ENCODE measurements around the gene MVB12B. TPM values are rescaled to one million over a fixed set of nuclear protein-coding genes. Genes with fewer than 3 reads are reported as not detected.

Gene MVB12B
- total and polyA plus RNA-seq, 2 of the 13 experiments (the other 11 are each of a cell fraction or from before 2014, with no cell fraction given), result 12.1 to 30.1 TPM

- no peak overlapping the region for H3K4me3 ChIP-seq (replicated peaks in 1 of 3; ENCODE audit: insufficient read depth in 1 of 3, low read depth in 2 of 3, low read length in 3 of 3)
- no peaks in the 10 kb centered on the region for H4K20me1 ChIP-seq (ENCODE audit: insufficient read depth, low read length)
- no peak for TF ChIP-seq KDM3A (CRISPR knock-in tag; IDR thresholded peaks at IDR 0.05; ENCODE audit: low read depth)
- TF ChIP-seq NFE2L1 (CRISPR knock-in tag; IDR thresholded peaks at IDR 0.05; ENCODE audit: borderline replicate concordance), result no peak
- no peak for TF ChIP-seq NR2F2 (IDR thresholded peaks at IDR 0.05; ENCODE audit: borderline replicate concordance, low read depth)
- TF ChIP-seq HOXA7 (CRISPR knock-in tag; IDR thresholded peaks at IDR 0.05), result no peak
- TF ChIP-seq ZNF354B (CRISPR knock-in tag; IDR thresholded peaks at IDR 0.05), result no peak
- TF ChIP-seq ZNF557 (CRISPR knock-in tag; IDR thresholded peaks at IDR 0.05), result no peak
- no peak for TF ChIP-seq ZNF264 (CRISPR knock-in tag; IDR thresholded peaks at IDR 0.05)
- no peak for TF ChIP-seq ZNF124 (CRISPR knock-in tag; IDR thresholded peaks at IDR 0.05)
- H3K79me2 ChIP-seq (ENCODE audit: insufficient read depth, low read length), result no peaks in the 10 kb centered on the region
- DNase-seq (ENCODE audit: low spot score) (no peak), FAIRE-seq (no peak), ATAC-seq (no peak)
- H3K36me3 ChIP-seq (replicated peaks in 1 of 2; ENCODE audit: control insufficient read depth in 1 of 2, insufficient read depth in 2 of 2, low read length in 2 of 2), result peaks cover 10 to 31% of the 10 kb centered on the region in 2 experiments
- no peaks in the 10 kb centered on the region for H3K27me3 ChIP-seq (ENCODE audit: control insufficient read depth in 1 of 2, insufficient read depth in 2 of 2, low read length in 2 of 2)
- ChIA-PET CTCF (ENCODE audit: low intra/inter-chr PET ratio, low total read pairs) (no interaction called here), POLR2A (no interaction called here)
- BruUV-seq (replicated peaks), result no TSS peak
- no peaks in the 10 kb centered on the region for H3K9me3 ChIP-seq (ENCODE audit: low read length)
- no peak overlapping the region for H3K27ac ChIP-seq (ENCODE audit: extremely low read length, insufficient read depth, low read length)
- WGBS (ENCODE audit: low lambda C conversion rate), result 100% methylated on average over 6 of the region's 11 CpGs
- no peak overlapping the region for H3K4me2 ChIP-seq (ENCODE audit: low read depth, low read length)
- intact Hi-C loops (cut with micrococcal nuclease; ENCODE audit: unreplicated experiment), result no loop called here
- no peak overlapping the region for H3K9ac ChIP-seq (ENCODE audit: insufficient read depth, low read depth, low read length)
- H2AFZ ChIP-seq (ENCODE audit: low read length), result no peak overlapping the region
- in situ Hi-C loops (cut with HindIII; ENCODE audit: extremely low pct_ligation_motif_present, low pct_unique_long_range_greater_than_20kb), result no loop called here
- peaks cover 10% of the 10 kb centered on the region; the same call in 1 of the 2 replicates for H3K4me1 ChIP-seq (ENCODE audit: insufficient read depth, low read length)
Measured at GRCh38 chr9:126486276-126486675, 159.6 kb downstream of the MVB12B start.

- Histone ChIP-seq H3K9me3 (ENCODE audit: low read length) (no peaks in the 10 kb centered on the region), H3K36me3 (replicated peaks in 1 of 2; ENCODE audit: control insufficient read depth in 1 of 2, insufficient read depth in 2 of 2, low read length in 2 of 2) (peaks cover 9 to 28% of the 10 kb centered on the region in 2 experiments), H2AFZ (ENCODE audit: low read length) (no peak overlapping the region), H3K79me2 (ENCODE audit: insufficient read depth, low read length) (no peaks in the 10 kb centered on the region), H3K9ac (ENCODE audit: insufficient read depth, low read depth, low read length) (no peak overlapping the region), H3K4me1 (ENCODE audit: insufficient read depth, low read length) (peaks cover 10% of the 10 kb centered on the region; the same call in 1 of the 2 replicates), H3K4me2 (ENCODE audit: low read depth, low read length) (no peak overlapping the region), H3K27ac (ENCODE audit: extremely low read length, insufficient read depth, low read length) (no peak overlapping the region), H4K20me1 (ENCODE audit: insufficient read depth, low read length) (no peaks in the 10 kb centered on the region), H3K4me3 (replicated peaks in 1 of 3; ENCODE audit: insufficient read depth in 1 of 3, low read depth in 2 of 3, low read length in 3 of 3) (no peak overlapping the region), H3K27me3 (ENCODE audit: control insufficient read depth in 1 of 2, insufficient read depth in 2 of 2, low read length in 2 of 2) (no peaks in the 10 kb centered on the region)
- BruUV-seq (replicated peaks), result no TSS peak
- ATAC-seq (no peak; the same call in 2 of the 3 replicates), DNase-seq (ENCODE audit: low spot score) (no peak), FAIRE-seq (peak; percentile 21)
- intact Hi-C loops (cut with micrococcal nuclease; ENCODE audit: unreplicated experiment), result no loop called here
- WGBS (ENCODE audit: low lambda C conversion rate), result 83% methylated on average over 12 of the region's 12 CpGs
- CTCF ChIA-PET (ENCODE audit: low intra/inter-chr PET ratio, low total read pairs), result no interaction called here
- in situ Hi-C loops (cut with HindIII; ENCODE audit: extremely low pct_ligation_motif_present, low pct_unique_long_range_greater_than_20kb), result no loop called here
- POLR2A ChIA-PET, result no interaction called here
- TF ChIP-seq ISX (CRISPR knock-in tag; conservative IDR thresholded peaks at IDR 0.05), result no peak
- no peak for TF ChIP-seq ARID5B (CRISPR knock-in tag; IDR thresholded peaks at IDR 0.05)
- TF ChIP-seq ZNF337 (CRISPR knock-in tag; IDR thresholded peaks at IDR 0.05; ENCODE audit: borderline replicate concordance, low read depth), result no peak
- TF ChIP-seq YEATS4 (CRISPR knock-in tag; IDR thresholded peaks at IDR 0.05; ENCODE audit: borderline replicate concordance), result no peak
- TF ChIP-seq TFDP2 (CRISPR knock-in tag; IDR thresholded peaks at IDR 0.05), result no peak
- TF ChIP-seq ZNF34 (CRISPR knock-in tag; IDR thresholded peaks at IDR 0.05; ENCODE audit: borderline replicate concordance), result no peak
- no peak for TF ChIP-seq NPAS2 (CRISPR knock-in tag; IDR thresholded peaks at IDR 0.05; ENCODE audit: borderline replicate concordance)
- TF ChIP-seq RXRB (CRISPR knock-in tag; IDR thresholded peaks at IDR 0.05; ENCODE audit: borderline replicate concordance), result no peak
Measured at GRCh38 chr9:126487856-126488255, 161.2 kb downstream of the MVB12B start.
